Activated CD4-positive, CD25-positive, alpha-beta regulatory T cell (primary cell): Measurements from ENCODE around the gene ADGRL2.

Source experiments
- DNase-seq, 4 experiments: peaks; one replicate each; lab custom pipeline; 2025; lab: John Stamatoyannopoulos, UW

The ADGRL2 gene

DNA sequence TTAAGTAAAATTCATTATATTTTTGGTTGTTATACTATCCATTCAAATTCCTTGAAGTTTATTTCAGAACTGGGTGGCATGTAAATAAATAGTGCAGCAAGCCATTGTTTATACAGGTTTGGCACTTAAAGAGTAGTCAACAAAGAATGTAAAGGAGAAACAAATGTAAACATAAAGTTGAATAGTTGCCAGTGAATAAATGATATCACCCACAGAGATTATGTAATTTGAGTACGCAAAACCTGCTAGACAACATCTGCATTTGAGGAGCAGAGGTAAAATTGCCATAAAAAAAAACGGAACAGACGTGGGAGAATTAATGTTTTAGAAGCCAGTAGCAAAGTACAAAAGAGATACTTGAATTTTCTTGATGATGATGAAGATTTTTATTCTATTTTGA, 111.6 kb downstream of the ADGRL2 start:
- DNase-seq, result no peak

DNA sequence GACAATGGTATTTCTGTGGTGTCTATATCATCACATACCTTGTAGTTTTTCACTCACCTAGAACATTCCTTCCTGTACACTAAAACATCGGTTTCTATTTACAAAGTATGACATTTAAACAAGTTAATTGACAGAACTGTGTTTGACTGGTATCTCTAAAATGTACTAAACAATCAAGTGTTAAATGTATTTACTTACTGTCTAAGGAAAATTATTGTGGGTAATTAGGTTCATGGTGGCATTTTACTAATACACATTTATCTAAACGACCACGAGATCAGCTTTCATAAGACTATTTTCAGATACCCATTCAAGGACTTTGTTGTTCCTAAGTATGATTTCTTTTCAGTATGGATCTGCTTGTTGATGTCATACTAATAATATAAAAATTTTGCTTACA, 115.2 kb downstream of the ADGRL2 start:
- DNase-seq, result no peak

DNA sequence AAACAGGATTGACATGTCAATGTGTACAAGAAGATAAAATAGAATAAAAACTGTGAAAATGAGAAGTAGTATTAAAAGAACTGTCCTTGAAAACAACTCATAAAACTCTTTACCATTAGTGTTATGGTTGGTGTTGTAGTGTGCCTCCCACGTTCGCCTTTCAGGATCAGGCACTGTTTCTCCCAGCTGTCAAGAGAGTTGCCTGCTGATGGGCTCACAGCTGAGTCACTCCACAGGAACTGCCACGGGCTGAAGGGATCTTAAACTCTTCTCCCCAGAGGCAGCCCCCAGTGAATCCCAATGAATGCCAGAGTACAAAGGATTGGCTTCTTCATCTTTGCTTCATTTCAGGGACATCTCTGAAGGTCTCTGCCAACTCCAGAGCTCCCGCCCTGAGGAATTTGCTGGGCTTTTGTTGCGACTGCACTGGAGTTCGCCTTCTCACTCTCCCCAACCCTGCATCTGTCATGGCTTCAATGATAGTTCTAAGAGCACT, 119.6 kb downstream of the ADGRL2 start:
- no peak for DNase-seq

DNA sequence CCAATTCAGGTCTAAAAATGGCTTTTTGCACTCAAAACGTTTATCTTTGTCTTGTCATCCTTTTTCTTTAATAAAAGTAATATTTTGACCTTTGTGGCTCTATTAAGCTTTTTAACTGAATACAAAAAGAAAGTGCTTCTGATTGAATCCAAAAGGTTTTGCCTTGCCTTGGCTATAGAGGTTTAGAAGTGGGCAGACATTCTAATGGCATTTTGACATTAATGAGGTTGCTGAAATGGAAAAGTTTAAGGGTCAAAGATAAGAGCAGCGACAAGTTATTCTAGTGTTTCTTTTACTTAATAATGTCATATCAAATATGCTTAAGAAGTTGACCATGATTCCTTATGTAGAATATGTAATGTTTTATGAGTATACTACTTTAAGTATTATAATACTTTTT, 120.2 kb downstream of the ADGRL2 start:
- DNase-seq, result no peak

DNA sequence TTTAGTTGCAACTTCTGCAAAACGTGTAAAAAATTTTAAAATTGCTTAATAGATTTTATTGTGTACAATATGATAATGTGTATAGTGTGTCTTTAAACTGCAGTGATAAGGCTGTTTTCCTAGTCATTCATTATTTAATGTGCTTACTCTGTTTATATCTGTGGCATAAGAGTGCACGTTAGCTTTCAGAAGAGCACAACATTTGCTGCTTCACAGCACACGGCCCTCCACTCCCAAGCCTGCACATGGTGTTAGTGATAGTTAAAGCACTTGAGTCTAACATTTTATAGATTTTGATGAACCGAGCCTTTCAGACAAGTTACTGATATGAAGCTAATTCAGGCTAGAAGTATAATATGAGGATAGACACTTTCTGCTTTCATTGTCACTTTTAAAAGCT, 120.6 kb downstream of the ADGRL2 start:
- DNase-seq, result no peak

DNA sequence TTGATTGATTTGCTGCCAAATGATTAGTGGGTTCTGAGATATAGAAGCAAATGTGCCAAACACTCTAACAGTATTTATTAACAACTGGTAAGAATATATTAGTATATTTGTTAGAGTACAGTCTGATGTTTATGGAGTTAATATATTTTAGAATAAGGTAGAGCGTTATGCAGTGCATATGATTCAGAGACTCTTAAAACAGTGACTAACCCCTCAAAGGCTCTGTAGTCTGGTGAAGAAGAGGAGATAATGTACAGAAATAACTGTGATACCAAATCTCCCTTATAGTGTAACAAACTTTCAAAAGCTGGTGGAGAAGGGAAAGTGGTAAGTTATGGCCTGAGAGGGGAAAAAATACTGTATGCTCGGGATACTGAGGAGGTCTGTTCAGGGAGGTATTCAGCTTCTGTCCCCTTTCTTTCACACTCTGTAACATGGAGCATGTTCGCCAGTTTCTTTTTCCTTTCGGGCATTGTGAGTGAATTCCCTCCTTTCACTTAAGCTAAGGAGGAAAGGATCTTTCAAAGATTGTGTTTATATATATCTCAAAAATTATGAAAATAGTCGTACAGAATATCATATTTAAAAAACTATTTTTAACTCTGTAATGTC, 121.2 kb downstream of the ADGRL2 start:
- DNase-seq, result no peak

DNA sequence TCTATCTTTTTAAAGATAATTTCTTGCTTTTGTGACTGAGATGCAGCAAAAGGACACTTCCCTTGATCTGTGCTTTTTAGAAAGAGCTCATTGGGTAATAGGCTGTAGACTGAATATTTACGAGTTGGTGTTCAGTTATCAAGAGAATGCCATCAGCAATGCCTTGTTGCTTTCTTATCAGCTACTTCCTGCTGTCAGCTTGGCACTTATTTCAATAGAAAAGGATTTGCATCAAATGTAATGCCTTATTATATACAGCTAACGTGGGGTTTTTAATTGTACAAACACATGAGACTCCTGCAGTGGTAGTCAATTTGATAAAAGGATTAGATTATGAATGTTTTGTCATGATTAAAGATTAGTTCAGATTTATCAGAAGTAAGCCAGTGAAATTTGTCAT, 122.2 kb downstream of the ADGRL2 start:
- DNase-seq, result no peak

DNA sequence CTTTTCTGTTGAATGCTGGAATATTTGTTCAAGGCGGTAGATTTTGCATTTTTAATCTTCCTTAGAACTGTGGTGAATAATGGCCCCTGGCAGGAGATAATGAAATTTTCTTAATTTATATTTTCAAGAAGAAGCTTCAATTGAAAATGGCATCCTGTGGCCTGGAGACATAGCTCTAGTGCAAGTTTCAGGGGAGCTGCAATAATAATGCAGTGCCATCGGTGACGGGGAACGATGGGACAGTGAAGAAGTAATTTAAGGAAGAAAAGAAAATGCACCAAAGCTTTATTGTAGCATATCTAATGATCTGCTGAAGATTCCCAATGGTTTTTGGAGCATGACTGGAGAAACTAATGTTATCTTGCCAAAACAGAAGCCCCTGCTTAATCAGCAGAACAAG, 128.4 kb downstream of the ADGRL2 start:
- DNase-seq, result no peak

DNA sequence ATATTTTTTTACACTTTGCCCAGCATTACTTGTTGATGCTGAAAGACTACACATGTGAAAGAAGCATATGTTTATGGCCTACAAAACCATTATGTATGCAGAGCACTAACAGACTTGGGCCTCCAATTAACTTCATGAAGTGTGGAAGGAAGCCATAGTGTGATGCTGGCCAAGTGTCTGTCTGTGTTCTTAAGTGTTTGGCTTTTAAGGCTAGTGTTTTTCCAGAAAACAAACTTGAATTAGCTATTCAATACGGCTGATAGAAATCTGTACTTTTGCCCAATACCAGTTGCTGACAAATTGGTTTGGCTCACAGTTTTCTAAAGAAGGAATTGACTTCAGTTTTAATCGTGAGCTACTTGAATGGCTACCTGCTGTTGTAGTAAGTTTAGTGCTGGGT, 136.1 kb downstream of the ADGRL2 start:
- DNase-seq, result no peak

DNA sequence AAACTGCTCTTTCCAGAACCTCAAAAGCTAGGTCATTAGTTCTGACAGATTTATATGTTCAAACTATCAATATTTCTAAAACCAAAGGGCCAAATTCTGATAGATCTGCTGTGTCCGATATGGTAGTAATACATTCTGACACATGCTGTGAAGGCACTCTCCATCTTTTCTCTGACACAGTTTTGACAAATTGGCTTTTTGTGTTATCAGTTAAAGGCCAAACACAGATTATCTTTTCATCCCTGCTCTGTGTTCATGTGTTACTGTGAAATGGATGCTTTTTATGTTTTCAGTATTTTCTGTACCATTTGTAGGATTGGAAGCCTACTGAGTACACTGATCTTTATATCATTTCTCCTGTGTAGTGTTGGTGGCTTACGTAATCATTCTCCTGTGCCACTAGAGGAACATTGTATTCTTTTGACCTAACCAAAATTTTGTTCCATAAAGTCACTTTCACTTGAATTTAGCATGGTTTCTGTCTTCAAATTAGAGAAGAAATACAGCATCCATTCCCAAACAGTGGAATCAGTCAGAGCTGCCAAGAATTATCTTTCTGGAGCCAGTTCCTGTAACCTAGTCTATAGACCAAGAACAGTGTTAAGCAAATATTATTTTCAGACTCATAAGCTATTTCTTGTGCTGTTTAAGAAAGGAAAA, 137.2 kb downstream of the ADGRL2 start:
- DNase-seq, result no peak

DNA sequence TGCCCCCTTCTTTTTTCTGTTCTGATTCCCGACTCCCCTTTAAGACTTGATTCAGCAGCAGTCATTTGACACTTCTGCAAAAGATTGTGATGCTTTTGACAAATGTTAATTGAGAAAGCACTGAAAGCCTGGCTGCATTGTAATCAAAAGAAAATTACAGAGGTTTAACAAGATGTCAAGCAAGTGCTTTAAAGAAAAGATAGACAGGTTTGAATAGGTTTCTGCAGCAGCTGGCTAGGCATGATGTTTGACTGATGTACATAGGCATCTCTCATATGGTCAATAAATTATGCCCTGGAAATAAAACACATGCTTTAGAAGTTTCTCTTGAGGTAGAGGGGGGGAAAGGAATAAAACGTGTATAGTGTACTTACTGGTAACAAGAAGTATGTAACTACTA, 147.8 kb downstream of the ADGRL2 start:
- no peak for DNase-seq

DNA sequence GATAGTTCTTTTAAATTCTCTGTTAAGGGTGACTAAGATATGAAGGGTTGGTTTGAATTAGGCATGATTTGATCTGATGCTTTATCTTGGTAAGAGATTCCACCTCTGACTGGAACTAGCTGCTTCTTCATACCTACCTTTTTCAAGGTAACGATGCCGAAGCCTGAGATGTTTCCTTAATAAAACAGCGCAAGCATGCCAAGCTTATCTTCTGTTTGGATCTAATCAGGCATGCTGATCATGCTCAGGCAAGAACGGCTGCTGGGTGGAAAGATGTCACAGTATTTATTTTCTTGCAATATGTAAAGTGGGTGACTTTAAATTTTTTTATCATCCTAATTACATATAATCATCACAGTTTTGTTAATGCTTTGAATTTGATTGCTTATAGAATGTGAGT, 148.7 kb downstream of the ADGRL2 start:
- DNase-seq, result no peak

DNA sequence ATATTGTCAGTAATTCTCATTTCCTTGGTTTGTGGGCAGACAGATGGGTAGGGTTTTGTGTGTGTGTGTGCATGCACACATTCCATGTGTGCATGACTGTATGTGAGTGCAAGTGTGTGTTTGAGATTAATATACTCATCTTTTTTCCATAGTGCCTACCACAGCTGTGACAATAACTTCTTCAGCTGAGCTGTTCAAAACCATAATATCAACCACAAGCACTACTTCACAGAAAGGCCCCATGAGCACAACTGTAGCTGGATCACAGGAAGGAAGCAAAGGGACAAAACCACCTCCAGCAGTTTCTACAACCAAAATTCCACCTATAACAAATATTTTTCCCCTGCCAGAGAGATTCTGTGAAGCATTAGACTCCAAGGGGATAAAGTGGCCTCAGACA, 149.3 kb downstream of the ADGRL2 start:
- DNase-seq, result no peak

DNA sequence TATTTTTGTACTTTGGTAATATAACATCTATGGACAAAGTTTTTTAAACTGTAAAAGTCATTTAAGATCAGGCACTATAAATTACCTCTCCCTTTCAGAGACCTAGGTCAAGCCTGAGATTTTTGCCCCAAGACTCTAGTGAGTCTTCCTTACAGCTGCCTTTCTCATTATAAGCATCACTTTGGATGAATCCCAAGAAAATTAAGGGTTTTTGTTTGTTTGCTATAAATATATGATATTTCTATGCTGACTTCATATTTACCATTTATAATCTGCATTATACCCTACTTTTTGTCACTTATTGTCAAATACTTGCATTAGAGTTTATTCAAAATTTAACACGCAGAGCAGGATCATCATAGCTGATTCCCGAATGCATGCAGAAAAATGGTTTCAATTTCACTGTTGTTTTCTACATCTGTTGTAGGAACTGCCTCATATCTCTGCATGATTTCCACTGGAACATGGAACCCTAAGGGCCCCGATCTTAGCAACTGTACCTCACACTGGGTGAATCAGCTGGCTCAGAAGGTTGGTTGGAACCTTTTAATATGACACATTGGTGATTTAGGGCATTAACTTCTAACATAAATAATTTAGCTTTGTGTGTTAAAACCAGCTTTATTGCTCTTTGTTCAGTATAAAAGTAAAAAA, 150.0 kb downstream of the ADGRL2 start:
- DNase-seq, result no peak

DNA sequence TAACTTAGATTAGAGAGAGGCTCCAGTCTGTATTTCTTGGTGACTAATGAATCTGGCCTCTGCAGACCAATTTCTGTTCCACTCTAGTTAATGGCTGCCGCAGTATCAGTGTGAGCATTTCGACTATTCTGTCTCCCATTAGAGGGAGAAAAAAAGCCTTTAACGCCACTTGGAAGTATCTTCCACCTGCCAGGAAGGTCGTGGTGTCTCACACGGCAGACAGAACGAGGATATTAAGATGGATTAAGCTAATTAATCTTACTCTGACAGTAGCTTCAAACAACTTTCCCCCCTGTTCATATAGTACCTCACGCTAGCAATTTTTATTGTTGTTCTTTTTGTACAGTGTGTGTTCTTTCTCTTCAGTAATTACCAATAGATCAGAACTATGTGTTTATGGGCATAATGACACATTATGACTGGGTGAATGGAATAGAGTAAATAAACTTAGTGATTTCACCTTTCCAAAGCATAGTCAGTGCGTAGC, 153.8 kb downstream of the ADGRL2 start:
- DNase-seq, result no peak

DNA sequence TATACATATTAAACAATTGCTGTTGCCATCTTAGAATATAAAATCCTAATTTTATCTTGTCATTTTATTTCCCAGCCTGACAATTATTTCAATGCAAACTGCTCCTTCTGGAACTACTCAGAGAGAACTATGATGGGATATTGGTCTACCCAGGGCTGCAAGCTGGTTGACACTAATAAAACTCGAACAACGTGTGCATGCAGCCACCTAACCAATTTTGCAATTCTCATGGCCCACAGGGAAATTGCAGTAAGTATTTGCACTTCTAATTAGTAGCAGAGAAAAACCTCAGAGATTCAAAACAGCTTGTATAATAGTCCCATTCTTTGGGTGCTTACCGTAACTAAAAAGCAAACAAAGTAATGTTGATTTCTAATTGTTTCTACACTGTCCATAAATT, 167.2 kb downstream of the ADGRL2 start:
- no peak for DNase-seq

DNA sequence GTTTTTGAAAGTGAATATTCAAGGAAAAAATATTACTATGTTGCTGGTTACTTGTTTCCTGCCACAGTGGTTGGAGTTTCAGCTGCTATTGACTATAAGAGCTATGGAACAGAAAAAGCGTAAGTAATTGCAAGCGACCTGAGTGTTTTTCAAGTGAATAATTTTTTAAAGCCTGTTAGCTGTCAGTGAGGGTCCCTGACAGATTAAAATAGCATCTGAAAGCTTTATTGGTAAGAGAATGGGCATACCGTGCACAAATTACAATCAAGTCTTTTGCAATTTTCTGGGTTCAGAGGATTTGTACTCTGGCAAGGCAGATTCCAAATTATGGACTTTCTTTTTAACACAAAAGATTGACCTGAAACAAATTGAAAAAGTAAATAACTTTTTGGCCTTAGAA, 169.7 kb downstream of the ADGRL2 start:
- no peak for DNase-seq

DNA sequence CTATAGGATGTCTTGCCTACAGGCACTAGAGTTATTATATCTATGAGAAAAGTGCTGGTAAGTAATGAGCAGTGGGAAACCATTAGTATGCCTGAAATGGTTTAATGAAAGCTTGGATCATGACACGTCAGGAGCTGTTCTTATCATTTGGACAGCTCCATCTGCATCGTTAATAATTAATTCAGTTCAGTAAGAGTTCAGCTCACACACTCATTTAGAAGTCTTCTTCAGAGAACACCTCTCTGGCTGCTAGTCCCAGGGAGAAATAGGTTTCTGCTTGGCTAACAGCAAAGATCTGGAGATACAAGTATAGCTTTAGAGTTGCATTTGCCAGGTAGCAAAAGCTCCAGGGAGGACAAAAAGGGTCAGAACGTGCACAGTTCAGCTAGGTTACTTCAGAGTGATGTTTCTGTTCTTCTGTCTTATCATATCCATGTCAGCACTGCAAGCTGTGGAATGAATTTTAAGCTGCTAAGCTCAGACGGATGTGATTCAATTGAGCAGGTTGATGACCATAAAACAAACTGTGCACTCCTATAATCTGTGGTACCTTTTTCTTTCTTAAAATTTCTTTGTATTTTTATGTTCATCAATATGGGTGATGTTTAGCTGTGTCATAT, 173.6 kb downstream of the ADGRL2 start:
- no peak for DNase-seq

DNA sequence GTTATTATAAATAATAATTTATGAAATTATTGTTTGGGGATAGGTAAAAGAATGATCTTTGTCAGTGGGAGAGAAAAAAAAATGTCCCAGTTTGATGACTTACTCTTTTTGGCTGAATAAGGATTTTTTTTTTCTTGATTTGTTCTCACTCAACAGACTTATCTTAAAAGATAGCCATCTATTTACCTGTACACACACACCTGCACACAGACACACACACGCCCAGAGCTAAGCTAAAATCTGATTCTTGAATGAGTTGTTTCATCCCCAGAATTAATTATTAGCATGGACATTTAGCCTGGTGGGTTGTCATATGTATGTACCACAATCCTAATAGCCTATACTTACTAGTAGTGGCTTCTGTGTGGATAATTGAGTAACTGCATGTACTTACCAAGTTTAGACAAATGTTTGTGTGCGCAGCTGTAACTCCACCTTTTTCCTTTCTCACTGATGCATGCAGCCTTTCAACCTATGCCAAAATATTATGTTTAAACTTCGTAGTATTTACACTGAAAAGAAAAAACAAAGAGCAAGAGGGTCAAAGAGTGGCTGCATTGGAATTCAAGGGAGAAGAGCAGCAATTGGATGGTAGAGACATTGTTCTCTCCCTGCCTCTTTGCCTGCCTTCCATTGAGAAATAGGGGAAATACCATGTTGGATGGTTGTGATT, 174.3 kb downstream of the ADGRL2 start:
- DNase-seq, result no peak

DNA sequence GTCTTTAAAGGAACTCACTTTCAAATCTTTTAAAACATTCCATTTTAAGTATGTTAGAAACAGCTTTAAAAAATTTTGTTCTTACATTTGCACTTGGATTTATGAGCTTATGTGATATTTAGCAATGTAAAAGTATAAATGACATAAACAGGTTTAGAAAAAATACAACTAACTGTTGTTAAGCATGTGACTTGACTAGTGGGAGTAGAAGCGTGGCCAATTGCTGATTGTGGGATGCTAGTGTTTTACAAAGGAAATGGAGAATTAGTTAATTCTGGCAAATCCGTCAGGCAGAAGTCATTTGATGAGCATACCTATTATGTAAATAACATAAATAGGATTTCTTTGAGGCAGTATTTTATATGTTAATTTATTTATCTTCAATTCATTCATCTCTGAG, 175.8 kb downstream of the ADGRL2 start:
- DNase-seq, result no peak

DNA sequence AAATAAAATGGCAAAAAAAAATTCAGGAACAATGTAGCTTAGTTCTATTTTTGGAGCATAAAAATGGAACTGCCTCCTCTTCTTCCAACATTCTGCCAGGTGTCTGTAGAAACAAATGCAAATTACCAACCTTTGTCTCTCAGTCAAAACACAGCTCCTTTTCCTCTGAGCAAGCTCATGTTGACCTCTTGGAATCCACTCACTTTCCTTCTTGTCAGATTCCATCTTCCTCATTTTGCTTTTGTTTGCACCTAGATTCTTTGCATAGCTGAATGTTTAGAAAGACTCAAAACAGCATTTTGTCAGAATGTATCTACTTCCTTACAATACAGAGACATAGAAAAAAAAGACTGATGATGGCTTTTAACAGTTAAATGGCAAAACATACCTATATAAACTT, 178.2 kb downstream of the ADGRL2 start:
- no peak for DNase-seq

DNA sequence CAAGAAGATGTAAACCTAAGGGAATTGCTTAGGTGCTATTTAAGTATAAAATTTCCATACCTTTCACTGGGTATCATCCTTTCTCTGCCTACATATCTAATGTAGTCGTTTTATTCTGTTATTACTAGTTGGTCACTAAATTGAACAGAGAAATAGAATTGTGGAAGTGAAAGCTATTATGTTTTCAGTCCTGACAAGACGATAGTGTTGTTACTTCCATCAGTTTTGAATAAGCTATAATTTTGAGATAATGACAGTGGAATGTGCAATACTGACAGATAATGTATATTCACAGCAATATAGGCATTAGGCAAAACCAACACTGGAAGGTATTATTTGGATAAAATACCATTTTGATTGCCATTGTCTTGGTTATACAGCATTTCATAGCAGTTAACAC, 181.8 kb downstream of the ADGRL2 start:
- no peak for DNase-seq
